DOHH2 (cell line): Measurements from ENCODE around the gene PHETA2.
A peak's percentile ranks its signal among the peaks of the same experiment; 100 is the strongest.

Experiments used
- H3F3A ChIP-seq: fragments of 200-600 bp; sonication (generic), shearing (Covaris generic); 2 replicates; pipeline ENCODE4 v1.6.0; 2016; ENCODE audit warnings: antibody characterized with exemption, mild to moderate bottlenecking; ENCODE audit not compliant: control insufficient read depth, insufficient read depth
- H3K27ac ChIP-seq: fragments of 200-600 bp; sonication (generic); 2 replicates; pipeline ENCODE4 v1.5.1; 2014; ENCODE audit warnings: low read depth, mild to moderate bottlenecking, low read length, moderate library complexity
- H3K27me3 ChIP-seq: fragments of 200-600 bp; sonication (generic); 2 replicates; pipeline ENCODE4 v1.6.1; 2014; ENCODE audit warnings: mild to moderate bottlenecking, low read length, mixed read lengths; ENCODE audit not compliant: control insufficient read depth
- H3K36me3 ChIP-seq: fragments of 200-600 bp; sonication (generic); 2 replicates; pipeline ENCODE4 v1.6.1; 2014; ENCODE audit warnings: mild to moderate bottlenecking, low read length, moderate library complexity, mixed read lengths; ENCODE audit not compliant: control insufficient read depth
- H3K4me1 ChIP-seq: fragments of 200-600 bp; sonication (generic); 2 replicates; pipeline ENCODE4 v1.6.1; 2014; ENCODE audit warnings: mild to moderate bottlenecking, low read length, mixed read lengths; ENCODE audit not compliant: control insufficient read depth
- H3K4me2 ChIP-seq: fragments of 200-600 bp; sonication (generic); 2 replicates; pipeline ENCODE4 v1.6.0; 2014; ENCODE audit warnings: mild to moderate bottlenecking, low read length, moderate library complexity
- H3K4me3 ChIP-seq: fragments of 200-600 bp; sonication (generic); 2 replicates; pipeline ENCODE4 v1.5.1; 2014; ENCODE audit warnings: mild to moderate bottlenecking, low read length, mixed read lengths
- H3K79me2 ChIP-seq: fragments of 200-600 bp; sonication (generic); 2 replicates; pipeline ENCODE4 v1.6.1; 2014; ENCODE audit warnings: mild to moderate bottlenecking, low read length, mixed read lengths; ENCODE audit not compliant: control insufficient read depth
- H3K9me2 ChIP-seq: fragments of 200-600 bp; sonication (generic); replicated peaks from 2 replicates; pipeline ENCODE4 v1.6.1; 2014; ENCODE audit warnings: mild to moderate bottlenecking, low read length, mixed read lengths; ENCODE audit not compliant: control insufficient read depth
- H3K9me3 ChIP-seq: fragments of 200-600 bp; sonication (generic); 2 replicates; pipeline ENCODE4 v1.6.1; 2014; ENCODE audit warnings: antibody characterized with exemption, low read length, mixed read lengths; ENCODE audit not compliant: control insufficient read depth, insufficient read depth
- H4K20me1 ChIP-seq: fragments of 200-600 bp; sonication (generic); 2 replicates; pipeline ENCODE4 v1.6.0; 2014; ENCODE audit warnings: low read depth, mild to moderate bottlenecking, antibody characterized with exemption, low read length, moderate library complexity; ENCODE audit not compliant: control insufficient read depth, insufficient read depth
- CTCF ChIP-seq: fragments of 200-600 bp; sonication (generic); IDR thresholded peaks from one replicate; pipeline ENCODE4 v1.5.1; 2014; ENCODE audit warnings: antibody characterized with exemption, mild to moderate bottlenecking, low read depth, low read length; ENCODE audit not compliant: poor library complexity, severe bottlenecking
- EZH2phosphoT487 ChIP-seq: fragments of 200-600 bp; sonication (generic); IDR thresholded peaks from 2 replicates; pipeline ENCODE4 v1.6.1; 2017; ENCODE audit warnings: borderline replicate concordance, mild to moderate bottlenecking, antibody characterized with exemption, low read length, moderate library complexity, mixed read lengths

Gene PHETA2

DNA sequence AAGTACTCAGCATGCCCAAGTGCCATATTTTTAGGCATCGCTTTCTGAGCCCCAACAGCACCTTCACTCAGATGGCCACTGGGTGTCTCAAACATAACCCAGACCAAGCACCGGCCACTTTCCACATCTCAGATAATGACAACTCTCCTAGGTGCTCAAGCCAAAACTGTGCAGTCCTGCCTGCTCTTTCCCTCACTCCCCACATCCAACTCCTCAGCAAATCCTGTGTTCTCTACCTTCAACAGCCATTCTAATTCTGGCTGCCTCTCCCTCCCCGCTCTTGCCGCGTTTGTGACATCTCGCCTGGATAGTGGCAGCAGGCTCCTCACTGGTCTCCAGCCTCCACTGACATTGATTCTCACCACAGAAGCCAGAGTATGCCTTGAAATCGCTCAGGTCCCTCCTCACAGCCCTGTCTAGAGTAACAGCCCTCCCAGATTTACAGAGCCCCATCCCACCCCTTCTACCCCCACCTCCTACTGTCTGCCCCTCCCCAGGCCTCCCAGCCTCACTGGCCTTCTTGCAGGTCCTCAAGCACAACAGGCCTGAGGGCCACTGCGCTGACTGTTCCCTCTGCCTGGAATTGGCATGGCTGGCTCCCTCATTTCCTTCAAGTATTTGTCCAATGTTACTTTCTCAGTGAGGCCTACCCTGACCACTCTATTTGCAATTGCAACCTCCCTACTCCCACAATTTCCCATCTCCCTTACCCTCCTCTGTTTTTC lies 1.3 kb upstream of the PHETA2 start:
- Histone ChIP-seq H3K4me3 (no peak overlapping the region), H3K9me3 (no peaks in the 10 kb centered on the region), H3F3A (0 out of 2 replicates have a peak, but pooled peaks cover 4% of the 10 kb centered on the region), H4K20me1 (no peaks in the 10 kb centered on the region), H3K27me3 (no peaks in the 10 kb centered on the region), H3K9me2 (no peaks in the 10 kb centered on the region), H3K4me1 (peaks cover 43% of the 10 kb centered on the region), H3K79me2 (peaks cover 26% of the 10 kb centered on the region), H3K4me2 (no peak overlapping the region), H3K27ac (no peak overlapping the region), H3K36me3 (peaks cover 13% of the 10 kb centered on the region)
- TF ChIP-seq EZH2phosphoT487 = no peak
- TF ChIP-seq CTCF = no peak

DNA sequence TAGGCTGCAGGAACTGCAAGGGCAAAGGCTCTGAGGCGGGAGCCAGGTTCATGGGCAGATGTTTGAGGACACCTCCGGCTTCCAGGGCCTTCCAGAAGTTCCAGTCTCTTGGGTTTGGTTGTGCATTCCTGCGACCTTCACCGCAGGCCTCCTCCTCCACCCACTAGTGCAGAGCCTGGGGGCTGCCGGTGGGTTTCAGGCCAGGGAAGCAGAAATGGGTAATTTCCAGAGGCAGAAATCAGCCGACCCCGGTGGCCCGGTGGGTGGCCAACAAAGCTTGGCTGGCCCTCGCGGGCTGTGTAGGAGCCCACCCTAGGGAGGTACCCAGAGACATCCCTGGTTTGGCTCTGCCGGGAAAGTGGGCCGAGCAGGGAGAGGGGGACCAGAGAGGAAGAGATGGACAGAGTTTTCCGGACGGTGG lies 417 bp upstream of the PHETA2 start:
- Histone ChIP-seq H3K27ac (no peak overlapping the region), H3K79me2 (peaks cover 18% of the 10 kb centered on the region), H3K4me1 (peaks cover 48% of the 10 kb centered on the region), H3K9me3 (no peaks in the 10 kb centered on the region), H3F3A (0 out of 2 replicates have a peak, but pooled peaks cover 4% of the 10 kb centered on the region), H4K20me1 (no peaks in the 10 kb centered on the region), H3K4me3 (peak overlapping the region; percentile 74), H3K27me3 (no peaks in the 10 kb centered on the region), H3K36me3 (peaks cover 5% of the 10 kb centered on the region), H3K4me2 (peak overlapping the region; percentile 85), H3K9me2 (no peaks in the 10 kb centered on the region)
- TF ChIP-seq CTCF = no peak
- no peak for TF ChIP-seq EZH2phosphoT487

- peaks cover 40% of the 10 kb centered on the region for H3K4me1 ChIP-seq
- H3F3A ChIP-seq = 0 out of 2 replicates have a peak, but pooled peaks cover 4% of the 10 kb centered on the region
- no peak overlapping the region for H3K27ac ChIP-seq
- no peaks in the 10 kb centered on the region for H4K20me1 ChIP-seq
- peaks cover 1% of the 10 kb centered on the region; the same call in 1 of the 2 replicates for H3K36me3 ChIP-seq
- H3K27me3 ChIP-seq = no peaks in the 10 kb centered on the region
- peak overlapping the region; percentile 74 for H3K4me3 ChIP-seq
- H3K4me2 ChIP-seq = peak overlapping the region; percentile 85
- H3K79me2 ChIP-seq = peaks cover 7% of the 10 kb centered on the region
- TF ChIP-seq EZH2phosphoT487 (no peak), CTCF (no peak)
- H3K9me3 ChIP-seq = no peaks in the 10 kb centered on the region
- no peaks in the 10 kb centered on the region for H3K9me2 ChIP-seq
Measured at GRCh38 chr22:42074846-42075676, 1.0 kb downstream of the PHETA2 start.
